Peyer's patch (tissue), 4 donors: ENCODE data around the gene NECAB2.

Source experiments
- CTCF ChIP-seq, 6 experiments: fragments of 450-650 bp in 4 of 6; fragments of 200-600 bp in 2 of 6; sonication (generic) in 1 of 6; IDR thresholded peaks; one replicate each; pipeline ENCODE4 v1.5.1; 2017 to 2019; ENCODE audit warnings: antibody characterized with exemption in 6 of 6, mild to moderate bottlenecking in 3 of 6, moderate library complexity in 1 of 6
- POLR2A ChIP-seq, 2 donors: fragments of 450-650 bp; IDR thresholded peaks; one replicate each; pipeline ENCODE4 v1.5.1; 2017; ENCODE audit warnings: antibody characterized with exemption in 2 of 2, mild to moderate bottlenecking in 2 of 2, moderate library complexity in 2 of 2

GRCh38 chr16:83978401-83978904, 10.4 kb downstream of the NECAB2 start:
- TF ChIP-seq CTCF (IDR thresholded peaks at IDR 0.05) (no peak), POLR2A (IDR thresholded peaks at IDR 0.05) (no peak)
